ENCODE measurements around the gene GLIPR2. TPM values are rescaled to one million over a fixed set of nuclear protein-coding genes. Genes with fewer than 3 reads are reported as not detected.

The GLIPR2 gene
- polyA plus RNA-seq, 3 donors = 213 to 528 (median 520) TPM

GRCh38 chr9:36135741-36136271, 727 bp upstream of the GLIPR2 start:
- H3K4me1 ChIP-seq (ENCODE audit: control insufficient read depth in 1 of 2, insufficient read depth in 2 of 2, low read length in 2 of 2) = peaks cover 46 to 57% of the 10 kb centered on the region in 2 donors
- H4K20me1 ChIP-seq (ENCODE audit: insufficient read depth, low read length) = peaks cover 15% of the 10 kb centered on the region
- peak overlapping the region; percentile 94 for H3K4me2 ChIP-seq (replicated peaks; ENCODE audit: extremely low read depth, low read length, poor library complexity, severe bottlenecking)
- H3K79me2 ChIP-seq (ENCODE audit: insufficient read depth, low read length) = peaks cover 53% of the 10 kb centered on the region
- intact Hi-C loops (cut with micrococcal nuclease) = loop anchor here (2.0 to 5.0 kb wide), 2 partner anchors 15 to 34 kb away; no protein-coding TSS in a partner anchor
- no peaks in the 10 kb centered on the region for H3K27me3 ChIP-seq (ENCODE audit: control insufficient read depth in 2 of 2, insufficient read depth in 2 of 2, low read length in 2 of 2)
- peaks cover 9 to 19% of the 10 kb centered on the region in 2 donors for H3K36me3 Mint-ChIP-seq
- 13% methylated on average over 18 of the region's 18 CpGs for WGBS (ENCODE audit: insufficient coverage)
- no peaks in the 10 kb centered on the region for H3K36me3 ChIP-seq (replicated peaks in 1 of 2; ENCODE audit: control insufficient read depth in 1 of 2, insufficient read depth in 2 of 2, low read length in 2 of 2)
- no peak for DNase-seq
- H3K4me3 ChIP-seq (replicated peaks in 1 of 3; ENCODE audit: low read depth in 2 of 3, low read length in 3 of 3) = peak overlapping the region; percentile 58 to 98 (median 86)
- peak overlapping the region; percentile 23 to 96 (median 87) for H3K27ac Mint-ChIP-seq
- TF ChIP-seq CTCF (IDR thresholded peaks at IDR 0.05) = no peak
- H3K9ac ChIP-seq (ENCODE audit: insufficient read depth, low read length, poor library complexity, severe bottlenecking) = peak overlapping the region; percentile 93
- peak overlapping the region; percentile 95 for H2AFZ ChIP-seq (ENCODE audit: insufficient read depth, low read depth, low read length, poor library complexity, severe bottlenecking)
- H3K9me3 Mint-ChIP-seq = peaks cover 0 to 4% (median 0%) of the 10 kb centered on the region in 7 donors
- H3K27ac ChIP-seq (ENCODE audit: low read depth in 1 of 2, low read length in 2 of 2) = peak overlapping the region; percentile 16 to 99
- peaks cover 0 to 3% (median 0%) of the 10 kb centered on the region in 3 donors for H3K27me3 Mint-ChIP-seq (ENCODE audit: low read depth in 3 of 3)
- H3K9me3 ChIP-seq (replicated peaks in 1 of 2; ENCODE audit: control insufficient read depth in 1 of 2, insufficient read depth in 1 of 2, low read length in 2 of 2) = no peaks in the 10 kb centered on the region
- peak overlapping the region; percentile 79 to 91 for H3K4me3 Mint-ChIP-seq
- H3K4me1 Mint-ChIP-seq = peaks cover 53% of the 10 kb centered on the region

DNA sequence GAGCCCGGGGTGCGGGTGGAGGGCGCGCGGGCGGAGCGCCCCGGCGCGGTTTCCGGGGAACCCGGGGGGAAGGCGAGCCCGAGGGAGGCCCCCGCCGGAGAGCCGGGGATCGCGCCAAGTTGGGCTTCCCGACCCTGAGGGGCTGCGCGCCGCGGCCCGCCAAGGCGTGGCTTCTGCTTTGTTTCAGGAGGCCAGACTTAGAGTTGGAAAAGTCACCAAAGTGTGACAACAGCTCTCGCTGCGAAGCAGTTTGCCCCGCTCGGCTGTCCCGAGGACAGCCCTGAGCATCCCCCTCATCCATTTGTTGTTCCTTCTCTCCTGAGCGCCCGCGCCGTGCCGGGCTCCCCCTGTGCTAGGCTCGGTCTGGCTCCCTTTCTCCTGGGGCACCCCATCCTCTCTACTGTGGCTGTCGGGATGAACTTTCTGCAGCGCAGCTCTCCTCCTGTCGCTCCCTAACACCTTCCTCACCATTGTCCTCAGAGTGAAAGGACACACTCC, 410 bp downstream of the GLIPR2 start:
- peaks cover 0 to 3% (median 0%) of the 10 kb centered on the region in 3 donors for H3K27me3 Mint-ChIP-seq (ENCODE audit: low read depth in 3 of 3)
- peak overlapping the region; percentile 93 for H3K9ac ChIP-seq (ENCODE audit: insufficient read depth, low read length, poor library complexity, severe bottlenecking)
- H3K27ac Mint-ChIP-seq = peak overlapping the region; percentile 94 to 98 (median 96)
- peak overlapping the region; percentile 100 for H3K4me3 Mint-ChIP-seq
- peak overlapping the region; percentile 86 to 98 (median 96) for H3K4me3 ChIP-seq (replicated peaks in 1 of 3; ENCODE audit: low read depth in 2 of 3, low read length in 3 of 3)
- 1% methylated on average over 40 of the region's 40 CpGs for WGBS (ENCODE audit: insufficient coverage)
- no peaks in the 10 kb centered on the region for H3K27me3 ChIP-seq (ENCODE audit: control insufficient read depth in 2 of 2, insufficient read depth in 2 of 2, low read length in 2 of 2)
- H3K9me3 Mint-ChIP-seq = peaks cover 0 to 1% (median 0%) of the 10 kb centered on the region in 7 donors
- intact Hi-C loops (cut with micrococcal nuclease) = loop anchor here (2.0 to 5.0 kb wide), 2 partner anchors 14 to 35 kb away; no protein-coding TSS in a partner anchor
- peaks cover 65% of the 10 kb centered on the region for H3K79me2 ChIP-seq (ENCODE audit: insufficient read depth, low read length)
- TF ChIP-seq CTCF (IDR thresholded peaks at IDR 0.05) = no peak
- H3K27ac ChIP-seq (ENCODE audit: low read depth in 1 of 2, low read length in 2 of 2) = peak overlapping the region; percentile 75 to 99
- peak overlapping the region; percentile 94 for H3K4me2 ChIP-seq (replicated peaks; ENCODE audit: extremely low read depth, low read length, poor library complexity, severe bottlenecking)
- H4K20me1 ChIP-seq (ENCODE audit: insufficient read depth, low read length) = peaks cover 15% of the 10 kb centered on the region
- H3K36me3 Mint-ChIP-seq = peaks cover 11 to 30% of the 10 kb centered on the region in 2 donors
- H3K36me3 ChIP-seq (replicated peaks in 1 of 2; ENCODE audit: control insufficient read depth in 1 of 2, insufficient read depth in 2 of 2, low read length in 2 of 2) = peaks cover 1 to 3% of the 10 kb centered on the region in 2 donors
- peak overlapping the region; percentile 95 for H2AFZ ChIP-seq (ENCODE audit: insufficient read depth, low read depth, low read length, poor library complexity, severe bottlenecking)
- H3K4me1 ChIP-seq (ENCODE audit: control insufficient read depth in 1 of 2, insufficient read depth in 2 of 2, low read length in 2 of 2) = peaks cover 57 to 64% of the 10 kb centered on the region in 2 donors
- H3K4me1 Mint-ChIP-seq = peaks cover 60% of the 10 kb centered on the region
- no peaks in the 10 kb centered on the region for H3K9me3 ChIP-seq (replicated peaks in 1 of 2; ENCODE audit: control insufficient read depth in 1 of 2, insufficient read depth in 1 of 2, low read length in 2 of 2)
- no peak for DNase-seq
